Subcutaneous adipose tissue (tissue), 4 donors: ENCODE results near the gene ACTL8. TPM values are rescaled to one million over a fixed set of nuclear protein-coding genes. Genes with fewer than 3 reads are reported as not detected.

Experiments
- CTCF ChIP-seq: fragments of 450-650 bp; IDR thresholded peaks from one replicate; pipeline ENCODE4 v1.5.1; 2016; ENCODE audit warnings: low read depth, mild to moderate bottlenecking, control low read depth, antibody characterized with exemption, moderate library complexity
- total RNA-seq, 4 donors: library from RNA; depleted of rRNA; stranded (reverse); fragments of >200 nt; gene quantifications; one replicate each; pipeline ENCODE4 v1.1.0, GENCODE V29; 2016

Gene ACTL8
- total RNA-seq, 4 donors from 2014 or later = not detected

DNA sequence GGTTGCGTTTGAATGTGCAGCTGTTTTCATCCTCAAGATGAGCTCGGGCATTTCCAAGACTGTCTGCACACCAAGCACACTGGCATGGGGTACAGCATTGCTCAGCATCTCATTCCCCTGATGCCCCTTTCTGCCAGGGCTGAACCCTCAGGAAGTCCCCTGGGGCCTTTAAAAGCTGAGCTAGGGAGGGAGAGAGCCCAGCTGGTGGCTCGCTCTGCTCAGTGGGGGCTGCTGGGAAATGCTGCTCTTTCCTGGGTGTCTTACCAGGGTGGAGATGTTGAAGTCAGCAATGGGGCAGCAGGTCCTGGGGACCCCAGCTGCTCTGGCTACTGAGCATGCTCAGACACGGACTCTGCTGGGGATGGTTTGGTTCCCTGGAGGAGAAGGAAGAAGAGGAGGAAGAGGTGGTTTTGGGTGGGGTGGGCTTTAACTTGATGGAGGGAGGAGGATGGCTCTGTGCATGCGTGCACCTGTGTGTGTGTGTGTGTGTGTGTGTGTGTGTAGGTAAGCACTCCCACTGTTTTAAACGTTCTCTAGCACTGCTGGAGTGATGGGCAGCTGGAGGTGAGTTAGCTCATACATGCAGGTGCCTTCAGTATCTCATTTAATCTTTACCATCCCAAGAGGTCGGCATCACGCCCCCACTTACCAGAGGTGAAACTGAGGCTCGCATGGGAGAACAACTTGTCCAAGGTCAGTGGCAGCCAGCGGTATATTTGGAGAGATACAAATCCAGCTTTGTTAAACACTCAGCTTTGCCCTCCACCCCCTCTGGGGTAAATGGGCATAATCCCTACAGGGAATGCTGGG lies 40.9 kb downstream of the ACTL8 start:
- no peak for TF ChIP-seq CTCF

- TF ChIP-seq CTCF = no peak
Measured at GRCh38 chr1:17797478-17797877, 42.3 kb downstream of the ACTL8 start.

GRCh38 chr1:17798011-17798410 lies 42.9 kb downstream of the ACTL8 start:
- TF ChIP-seq CTCF = no peak

DNA sequence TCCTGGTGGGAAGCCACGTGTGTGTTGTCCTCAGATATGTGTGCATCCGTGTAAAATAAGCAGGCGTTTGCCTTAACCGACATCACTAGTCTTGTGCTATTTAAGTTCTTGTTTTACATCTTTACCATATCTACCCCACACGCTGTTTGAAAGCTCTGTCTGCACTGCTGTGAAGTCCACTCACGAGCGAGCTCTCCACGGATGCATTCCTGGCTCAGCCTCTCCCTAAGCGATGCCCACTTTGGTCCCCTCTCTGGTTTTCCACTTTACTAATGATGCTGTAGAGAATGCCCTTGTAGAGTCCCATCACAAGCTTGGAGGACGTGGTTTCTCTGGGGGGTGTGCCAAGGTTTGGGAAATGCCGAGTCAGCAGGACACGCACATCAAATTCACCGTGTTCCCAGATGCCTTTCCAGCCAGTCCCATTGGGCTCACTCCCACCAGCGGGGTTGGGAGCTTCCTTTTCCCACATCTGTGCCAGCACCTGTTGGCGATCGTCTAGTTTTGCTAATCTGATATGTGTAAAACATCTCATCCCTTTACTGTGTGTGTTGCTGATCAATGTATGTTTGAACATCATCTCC lies 43.8 kb downstream of the ACTL8 start:
- TF ChIP-seq CTCF = no peak

DNA sequence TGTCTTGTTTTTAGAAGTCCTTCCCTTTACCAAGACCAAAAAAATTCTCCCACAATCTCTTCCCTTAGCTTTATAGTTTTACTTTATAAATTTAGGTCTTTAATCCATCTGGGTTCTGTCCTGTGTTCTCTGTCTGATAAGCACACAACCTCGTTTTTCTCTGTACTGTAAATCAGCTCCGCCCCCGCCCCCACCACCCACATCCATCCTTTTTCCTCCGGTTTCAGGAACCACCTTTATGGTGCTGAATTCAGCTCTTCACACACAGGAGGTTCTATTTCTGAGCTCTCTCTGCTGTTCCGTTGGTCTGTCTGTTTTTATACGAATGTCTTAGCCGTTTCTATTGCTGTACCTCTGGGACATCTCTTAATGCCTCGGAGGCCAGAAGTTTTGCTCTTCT lies 44.5 kb downstream of the ACTL8 start:
- TF ChIP-seq CTCF = no peak

- no peak for TF ChIP-seq CTCF
Measured at GRCh38 chr1:17802164-17802563, 47.0 kb downstream of the ACTL8 start.

DNA sequence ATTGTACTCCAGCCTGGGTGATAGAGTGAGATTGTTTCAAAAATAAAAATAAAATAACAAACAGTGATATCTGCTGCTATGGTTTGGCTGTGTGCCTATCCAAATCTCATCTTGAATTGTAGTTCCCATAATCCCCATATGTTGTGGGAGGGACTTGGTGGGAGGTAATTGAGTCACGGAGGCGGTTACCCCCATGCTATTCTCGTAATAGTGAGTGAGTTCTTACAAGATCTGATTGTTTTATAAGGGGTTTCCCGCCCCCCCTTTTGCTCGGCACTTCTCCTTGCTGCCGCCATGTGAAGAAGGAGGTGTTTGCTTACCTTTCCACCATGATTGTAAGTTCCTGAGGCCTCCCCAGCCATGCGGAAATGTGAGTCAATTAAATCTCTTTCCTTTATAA lies 47.8 kb downstream of the ACTL8 start:
- no peak for TF ChIP-seq CTCF
